GM19397 (cell line): ENCODE measurements around the gene ABCG8.
A peak's percentile ranks its signal among the peaks of the same experiment; 100 is the strongest.

ENCODE experiments used
- ATAC-seq: cut with Tn5 transposase; IDR thresholded peaks from one replicate; pipeline ENCODE4 v1.9.1; 2021; ENCODE audit warnings: mild to moderate bottlenecking, moderate library complexity; ENCODE audit not compliant: unreplicated experiment

The ABCG8 gene

GRCh38 chr2:43855292-43855691, 16.5 kb downstream of the ABCG8 start:
- ATAC-seq, result no peak

DNA sequence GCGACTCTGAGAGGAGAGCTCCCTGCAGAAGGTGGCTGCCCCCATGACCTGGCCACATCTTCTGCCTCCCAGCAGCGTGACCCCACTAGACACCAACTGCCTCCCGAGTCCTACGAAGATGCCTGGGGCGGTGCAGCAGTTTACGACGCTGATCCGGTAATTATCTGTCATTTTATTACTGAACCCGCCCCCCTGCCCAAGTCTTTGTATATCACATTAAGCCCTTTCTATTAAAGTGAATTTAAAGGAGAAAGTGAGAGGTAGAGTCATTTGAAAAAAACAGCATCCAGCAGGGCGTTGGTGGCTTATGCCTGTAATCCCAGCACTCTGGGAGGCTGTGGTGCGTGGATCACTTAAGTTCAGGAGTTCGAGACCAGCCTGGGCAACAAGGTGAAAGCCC, 33.4 kb downstream of the ABCG8 start:
- ATAC-seq, result no peak

- no peak for ATAC-seq
These were observed 36.1 kb downstream of the ABCG8 start for GRCh38 chr2:43874776-43875451.

GRCh38 chr2:43877782-43878464, 39.2 kb downstream of the ABCG8 start:
- peak; percentile 64 for ATAC-seq

DNA sequence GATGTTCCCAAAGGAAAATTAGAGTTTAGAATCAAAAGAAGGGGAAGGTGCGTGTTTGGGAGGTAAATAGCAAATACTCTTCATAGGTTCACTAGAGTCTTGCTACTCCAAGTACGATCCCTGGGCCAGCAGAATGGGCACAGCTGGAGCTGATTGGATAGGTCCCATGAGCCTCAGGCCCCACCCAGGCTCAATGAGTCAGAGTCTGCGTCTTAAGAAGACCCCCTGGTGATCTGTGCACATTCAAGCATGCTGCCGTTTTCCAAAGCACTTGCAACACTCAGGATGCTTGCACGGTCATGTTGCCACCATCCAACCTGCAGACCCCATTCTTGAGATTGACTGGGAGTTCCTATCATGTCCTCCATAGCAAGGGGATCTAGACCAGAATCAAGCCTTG, 40.5 kb downstream of the ABCG8 start:
- no peak for ATAC-seq

DNA sequence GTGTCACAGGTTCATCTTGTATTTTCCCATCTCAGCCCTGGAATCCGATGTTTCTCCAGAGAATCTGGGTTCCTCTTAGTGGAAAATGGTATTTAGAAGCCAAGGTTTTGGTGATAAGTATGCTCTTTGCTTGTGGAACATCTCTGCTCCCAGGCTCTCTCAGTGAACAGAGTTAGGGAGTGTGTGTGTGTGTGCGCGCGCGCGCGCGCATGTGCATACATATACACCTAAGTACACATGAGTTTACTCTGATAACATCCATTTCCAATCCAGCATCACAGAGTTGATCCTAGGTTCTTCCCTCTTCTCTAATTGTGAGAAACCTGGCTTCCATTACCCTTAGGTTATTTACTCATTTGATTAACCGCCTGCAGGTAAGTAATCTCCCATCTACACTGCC, 41.7 kb downstream of the ABCG8 start:
- no peak for ATAC-seq

GRCh38 chr2:43880952-43881351, 42.2 kb downstream of the ABCG8 start:
- ATAC-seq, result no peak

- ATAC-seq, result no peak
These were observed 43.5 kb downstream of the ABCG8 start for GRCh38 chr2:43882312-43882711.

- ATAC-seq, result no peak
These were observed 45.9 kb downstream of the ABCG8 start for GRCh38 chr2:43884689-43885088.

GRCh38 chr2:43885132-43885632, 46.4 kb downstream of the ABCG8 start:
- ATAC-seq, result no peak

GRCh38 chr2:43887176-43887575, 48.4 kb downstream of the ABCG8 start:
- ATAC-seq, result no peak

DNA sequence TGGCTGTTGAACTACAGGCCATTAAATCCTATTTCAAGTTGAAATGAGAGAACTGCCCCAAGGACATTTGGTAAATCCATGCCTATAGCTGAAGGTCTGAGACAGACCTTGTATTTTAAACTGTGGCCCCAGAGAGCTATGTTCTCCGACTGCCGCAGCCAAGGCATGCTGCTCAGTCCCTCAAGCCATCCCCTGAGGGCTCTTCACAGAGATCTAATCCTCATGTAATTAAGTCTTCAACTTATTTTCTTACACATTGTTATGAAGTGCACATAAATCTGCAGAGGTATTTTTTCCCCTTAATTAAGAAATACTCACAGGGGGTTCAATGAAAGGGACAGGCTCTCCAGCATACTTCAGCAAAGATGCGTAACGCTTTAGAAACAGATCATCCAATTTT, 50.6 kb downstream of the ABCG8 start:
- no peak for ATAC-seq

GRCh38 chr2:43890855-43891254, 52.1 kb downstream of the ABCG8 start:
- no peak for ATAC-seq

DNA sequence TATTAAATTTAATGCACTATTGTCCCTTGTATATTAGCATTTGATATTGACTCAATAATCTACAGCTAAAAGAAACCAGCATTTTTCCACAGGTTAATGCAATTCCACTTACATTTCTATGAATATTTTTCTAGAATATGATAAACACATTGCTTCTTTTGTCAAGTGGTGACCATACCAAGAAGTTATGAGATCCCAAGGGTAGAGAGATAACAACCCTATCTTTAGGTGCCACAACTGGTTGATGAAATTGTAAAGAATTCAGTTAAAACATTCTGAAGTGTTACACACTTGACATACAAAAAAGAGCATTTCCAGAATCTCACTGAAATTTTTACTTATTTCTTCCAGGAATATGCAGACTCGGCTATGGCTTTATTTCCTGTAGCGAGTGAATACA, 56.0 kb downstream of the ABCG8 start:
- no peak for ATAC-seq

GRCh38 chr2:43896906-43897305, 58.1 kb downstream of the ABCG8 start:
- no peak for ATAC-seq

DNA sequence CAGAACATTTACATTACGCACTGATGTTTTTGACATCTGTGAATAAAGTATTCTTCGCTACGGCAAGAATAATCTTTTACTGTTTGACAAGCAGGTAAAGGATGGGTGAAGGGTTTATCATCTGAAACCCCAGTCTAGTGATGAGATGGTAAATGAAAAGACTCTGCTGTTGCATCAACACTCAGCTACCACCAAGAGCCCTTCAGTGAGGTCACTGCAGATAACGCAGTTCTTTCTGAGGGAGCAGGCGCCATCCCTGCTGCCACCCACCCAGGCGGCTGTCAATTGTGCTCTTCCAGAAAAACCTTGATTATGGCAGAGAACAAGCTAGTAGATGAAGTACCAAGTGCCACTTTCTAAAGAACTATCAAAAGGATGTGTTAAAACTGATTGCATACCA, 58.7 kb downstream of the ABCG8 start:
- ATAC-seq, result no peak

DNA sequence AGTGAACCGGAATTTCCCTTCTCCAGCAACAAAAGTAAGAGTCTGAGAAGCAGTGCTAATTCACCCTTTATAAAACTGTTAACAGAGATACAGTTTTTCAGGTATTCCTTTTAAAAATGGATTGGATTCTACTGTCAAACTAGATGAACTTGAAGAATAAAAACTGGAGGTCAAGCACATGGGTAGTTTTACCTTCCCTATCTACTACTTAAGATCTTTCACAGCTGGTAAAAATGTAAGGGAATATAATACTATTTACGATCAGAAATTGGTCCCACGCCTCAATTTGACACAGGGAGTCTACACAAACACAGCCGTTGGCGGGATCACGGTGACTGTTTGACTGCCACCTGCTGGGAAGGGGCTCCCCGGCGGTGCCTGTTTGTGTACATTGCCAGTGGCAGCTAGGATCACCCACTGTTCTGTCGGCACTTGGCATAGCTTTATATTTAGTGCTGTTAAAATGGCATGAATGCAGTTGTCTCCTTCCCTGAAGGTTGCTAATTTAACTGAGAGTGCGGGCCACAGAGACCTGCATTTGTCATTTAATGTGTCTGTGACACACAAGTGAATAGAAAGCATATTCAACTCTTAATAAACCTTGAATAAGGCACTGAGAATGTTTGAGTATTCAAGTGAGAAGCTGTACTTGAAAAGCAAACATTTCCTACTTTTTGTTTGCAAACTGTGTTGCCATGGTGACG, 59.5 kb downstream of the ABCG8 start:
- ATAC-seq, result no peak

DNA sequence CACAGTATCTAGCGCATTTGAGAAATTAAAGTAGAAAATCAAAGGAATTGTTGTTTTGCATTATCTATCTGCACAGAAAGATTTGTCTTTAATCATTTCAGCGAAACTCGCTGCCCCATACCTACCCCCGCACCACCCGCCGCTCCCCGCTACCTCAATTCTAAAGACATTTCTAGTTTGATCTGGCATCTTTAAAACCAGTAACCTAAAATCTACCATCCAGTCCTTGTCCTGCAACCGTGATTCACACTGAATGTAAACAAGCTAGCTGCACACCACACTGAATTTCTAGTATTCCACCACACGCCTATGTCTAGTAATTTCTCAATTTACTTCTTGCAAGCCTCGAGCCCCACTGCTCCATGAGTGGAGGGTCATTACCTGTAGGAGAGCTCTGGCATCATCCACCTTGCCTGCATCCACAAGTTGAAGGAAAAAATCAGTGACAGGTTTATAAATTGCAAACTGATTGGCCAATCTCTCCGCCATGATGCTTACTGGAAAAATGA, 60.1 kb downstream of the ABCG8 start:
- no peak for ATAC-seq

DNA sequence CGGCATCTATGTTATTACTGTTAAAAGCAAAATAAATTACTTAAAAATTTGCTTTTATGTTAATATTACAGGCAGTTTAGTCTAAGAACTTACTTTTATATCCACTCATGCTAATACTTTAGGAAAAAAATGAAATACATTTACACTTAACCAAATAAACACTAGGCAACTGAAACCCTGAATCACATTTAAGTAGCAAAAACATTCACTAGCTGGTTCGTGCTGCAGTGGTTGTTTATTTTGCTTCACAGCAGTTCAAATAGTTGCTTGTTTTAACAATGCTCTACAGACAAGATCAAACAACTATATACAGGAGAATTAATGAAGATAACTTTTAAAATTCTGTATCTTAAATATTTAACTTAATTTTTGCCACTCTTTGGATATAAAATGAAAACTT, 60.8 kb downstream of the ABCG8 start:
- no peak for ATAC-seq

GRCh38 chr2:43905371-43905803, 66.6 kb downstream of the ABCG8 start:
- no peak for ATAC-seq

- ATAC-seq, result no peak
These were observed 67.1 kb downstream of the ABCG8 start for GRCh38 chr2:43905871-43906270.
